Measurements from ENCODE around the gene INPP4B. TPM values are rescaled to one million over a fixed set of nuclear protein-coding genes. Genes with fewer than 3 reads are reported as not detected.
A peak's percentile ranks its signal among the peaks of the same experiment; 100 is the strongest.

INPP4B gene
- polyA plus RNA-seq, 1 donor = 36.4 TPM

GRCh38 chr4:142353149-142353738 lies 492.9 kb downstream of the INPP4B start:
- DNase-seq (ENCODE audit: low read depth) = peak; percentile 57

GRCh38 chr4:142352712-142353111 lies 493.4 kb downstream of the INPP4B start:
- DNase-seq (ENCODE audit: low read depth) = no peak

GRCh38 chr4:142351958-142352357 lies 494.1 kb downstream of the INPP4B start:
- peak; percentile 31 for DNase-seq (ENCODE audit: low read depth)

GRCh38 chr4:142350871-142351270 lies 495.2 kb downstream of the INPP4B start:
- DNase-seq (ENCODE audit: low read depth) = no peak

GRCh38 chr4:142348613-142349021 lies 497.5 kb downstream of the INPP4B start:
- no peak for DNase-seq (ENCODE audit: low read depth)

GRCh38 chr4:142347241-142347640 lies 498.9 kb downstream of the INPP4B start:
- DNase-seq (ENCODE audit: low read depth) = no peak

GRCh38 chr4:142345924-142346323 lies 500.2 kb downstream of the INPP4B start:
- no peak for DNase-seq (ENCODE audit: low read depth)

GRCh38 chr4:142341268-142341667 lies 504.8 kb downstream of the INPP4B start:
- DNase-seq (ENCODE audit: low read depth) = no peak

- no peak for DNase-seq (ENCODE audit: low read depth)
Measured at GRCh38 chr4:142339053-142339452, 507.0 kb downstream of the INPP4B start.

GRCh38 chr4:142336251-142336934 lies 509.7 kb downstream of the INPP4B start:
- DNase-seq (ENCODE audit: low read depth) = no peak

GRCh38 chr4:142334931-142335330 lies 511.2 kb downstream of the INPP4B start:
- DNase-seq (ENCODE audit: low read depth) = no peak

- no peak for DNase-seq (ENCODE audit: low read depth)
Measured at GRCh38 chr4:142331646-142332045, 514.5 kb downstream of the INPP4B start.

GRCh38 chr4:142331132-142331531 lies 515.0 kb downstream of the INPP4B start:
- no peak for DNase-seq (ENCODE audit: low read depth)

GRCh38 chr4:142330311-142330710 lies 515.8 kb downstream of the INPP4B start:
- no peak for DNase-seq (ENCODE audit: low read depth)

- no peak for DNase-seq (ENCODE audit: low read depth)
Measured at GRCh38 chr4:142329313-142329712, 516.8 kb downstream of the INPP4B start.

GRCh38 chr4:142326181-142326580 lies 519.9 kb downstream of the INPP4B start:
- DNase-seq (ENCODE audit: low read depth) = no peak

- DNase-seq (ENCODE audit: low read depth) = no peak
Measured at GRCh38 chr4:142324572-142324971, 521.5 kb downstream of the INPP4B start.

GRCh38 chr4:142322996-142323395 lies 523.1 kb downstream of the INPP4B start:
- DNase-seq (ENCODE audit: low read depth) = no peak

GRCh38 chr4:142318280-142318679 lies 527.8 kb downstream of the INPP4B start:
- no peak for DNase-seq (ENCODE audit: low read depth)

- no peak for DNase-seq (ENCODE audit: low read depth)
Measured at GRCh38 chr4:142316913-142317312, 529.2 kb downstream of the INPP4B start.

- no peak for DNase-seq (ENCODE audit: low read depth)
Measured at GRCh38 chr4:142316025-142316424, 530.1 kb downstream of the INPP4B start.

- DNase-seq (ENCODE audit: low read depth) = no peak
Measured at GRCh38 chr4:142314686-142315085, 531.4 kb downstream of the INPP4B start.

- DNase-seq (ENCODE audit: low read depth) = no peak
Measured at GRCh38 chr4:142314247-142314646, 531.9 kb downstream of the INPP4B start.

- DNase-seq (ENCODE audit: low read depth) = no peak
Measured at GRCh38 chr4:142312391-142312790, 533.7 kb downstream of the INPP4B start.

Measured in forelimb muscle (tissue), 1 donor.